Measurements from ENCODE around the gene PTGER3.

PTGER3 gene

DNA sequence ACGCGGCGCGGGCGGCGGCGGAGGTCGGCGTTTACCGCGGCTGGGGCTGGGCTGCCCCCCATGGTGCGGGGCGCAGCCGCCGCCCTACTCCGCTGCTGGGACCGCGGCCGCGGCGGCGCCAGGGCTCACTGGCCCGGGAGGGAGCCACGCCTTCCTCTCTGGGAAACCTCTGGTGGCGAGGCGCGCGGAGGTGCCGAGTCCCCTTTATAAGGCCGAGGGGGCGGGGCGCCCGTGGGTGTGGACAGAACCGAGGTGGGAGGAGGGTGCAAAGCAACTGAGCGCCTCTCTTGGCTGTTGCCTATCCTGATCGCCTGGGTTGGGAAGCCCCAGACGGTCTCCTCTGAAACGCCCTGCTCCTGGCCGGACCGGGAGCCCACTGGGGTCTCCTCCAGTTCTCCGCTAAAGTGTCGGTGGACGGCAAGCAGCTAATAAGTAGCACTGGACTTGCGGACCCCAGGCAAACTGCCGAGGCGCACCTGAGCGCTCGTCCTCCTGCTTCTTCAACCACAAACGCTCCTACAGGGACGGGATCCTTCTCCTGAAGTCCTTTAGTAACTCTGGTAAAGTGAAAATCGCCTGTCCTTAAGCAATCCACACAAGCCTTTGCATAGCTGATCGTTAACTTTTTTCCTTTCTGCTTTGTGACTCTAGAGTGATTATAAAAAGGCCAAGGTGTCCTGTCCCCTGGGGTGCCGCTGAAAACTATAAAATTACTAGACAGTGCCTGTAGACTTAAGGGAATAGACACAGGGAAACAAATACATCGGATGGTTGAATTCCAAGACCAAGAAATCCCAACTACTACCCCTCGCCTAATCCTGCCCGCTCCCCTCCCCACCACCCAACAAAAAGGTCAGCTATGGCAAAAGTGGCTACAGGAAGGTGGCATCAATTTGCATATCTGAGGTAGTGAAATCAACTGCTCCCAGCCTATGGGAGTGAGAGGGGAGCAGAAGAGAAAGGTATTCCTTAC, at the start of gene PTGER3:
TSS of gene PTGER3 (minus strand) at position 182 of the 973 bp plus-strand sequence. CDS start 239 bp downstream, outside the sequence.
- DNase-seq, result peak; percentile 57

DNA sequence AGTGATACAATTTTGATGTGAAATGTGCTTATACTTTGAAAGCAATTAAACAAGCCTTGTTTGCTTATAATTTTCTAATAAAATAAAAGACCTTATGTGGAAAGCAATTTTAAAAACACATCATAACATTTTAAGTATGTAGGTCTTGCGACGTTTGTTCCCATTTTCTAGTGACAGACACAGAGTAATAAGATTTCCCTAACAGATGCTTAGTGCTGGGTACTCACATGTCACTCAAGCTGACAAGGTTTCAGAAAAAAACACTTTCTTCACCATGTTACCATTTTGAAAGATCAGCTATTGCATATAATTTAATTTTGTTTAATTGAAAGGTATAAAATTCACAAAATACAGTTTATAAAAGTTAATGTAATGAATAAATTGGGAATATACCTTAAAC, 47.3 kb upstream of the PTGER3 start:
- DNase-seq, result no peak

DNA sequence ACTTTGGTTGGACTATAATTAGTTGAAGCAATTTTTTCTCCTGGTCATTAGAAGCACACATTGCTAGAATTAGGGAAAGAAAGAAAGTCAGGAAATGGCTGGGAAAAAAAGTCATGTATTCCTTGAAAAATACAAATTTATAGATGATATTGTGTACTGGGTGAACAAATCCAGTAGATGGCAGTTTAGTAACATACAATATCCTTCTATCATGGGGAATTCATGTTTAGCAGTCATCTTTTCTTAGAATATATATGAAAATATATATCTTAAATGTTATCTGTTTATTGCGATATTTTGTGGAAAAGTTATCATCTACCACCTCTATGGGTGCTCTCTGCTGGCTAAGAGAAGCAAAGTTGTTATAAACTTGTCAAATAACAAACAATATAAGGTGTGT, 46.3 kb upstream of the PTGER3 start:
- no peak for DNase-seq

DNA sequence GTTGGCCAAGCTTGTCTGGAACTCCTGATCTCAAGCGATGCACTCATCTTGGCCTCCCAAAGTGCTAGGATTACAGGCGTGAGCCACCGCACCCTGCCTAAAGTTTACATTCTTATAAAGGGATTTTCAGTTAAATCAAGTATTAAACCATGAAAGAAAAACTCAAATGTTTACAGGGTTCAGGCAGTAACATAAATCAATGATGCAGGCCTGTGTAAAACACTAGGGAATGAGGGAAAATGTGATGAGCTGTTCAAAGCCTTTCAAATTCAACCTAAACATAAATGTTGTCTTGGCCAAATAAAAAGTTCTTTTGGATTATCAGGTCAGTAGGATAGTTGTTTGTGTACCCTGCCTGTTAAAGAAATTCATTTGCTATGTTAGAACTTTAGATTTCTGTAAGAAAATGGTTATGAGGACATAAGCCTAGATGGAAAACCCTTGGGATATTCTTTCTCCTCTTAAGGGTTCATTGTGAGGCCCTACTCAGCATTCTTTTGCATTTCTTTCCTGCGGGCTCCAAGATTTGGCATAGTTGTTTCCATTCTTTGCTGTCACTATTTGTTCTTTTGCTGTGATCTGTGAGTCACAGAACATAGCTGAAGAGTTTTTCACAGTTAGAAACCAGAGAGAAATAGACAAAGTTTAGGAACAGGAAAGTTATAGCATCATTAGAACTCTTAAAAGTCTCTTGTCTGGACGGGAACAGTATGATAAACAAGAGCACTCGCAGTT, 42.1 kb upstream of the PTGER3 start:
- DNase-seq, result no peak

DNA sequence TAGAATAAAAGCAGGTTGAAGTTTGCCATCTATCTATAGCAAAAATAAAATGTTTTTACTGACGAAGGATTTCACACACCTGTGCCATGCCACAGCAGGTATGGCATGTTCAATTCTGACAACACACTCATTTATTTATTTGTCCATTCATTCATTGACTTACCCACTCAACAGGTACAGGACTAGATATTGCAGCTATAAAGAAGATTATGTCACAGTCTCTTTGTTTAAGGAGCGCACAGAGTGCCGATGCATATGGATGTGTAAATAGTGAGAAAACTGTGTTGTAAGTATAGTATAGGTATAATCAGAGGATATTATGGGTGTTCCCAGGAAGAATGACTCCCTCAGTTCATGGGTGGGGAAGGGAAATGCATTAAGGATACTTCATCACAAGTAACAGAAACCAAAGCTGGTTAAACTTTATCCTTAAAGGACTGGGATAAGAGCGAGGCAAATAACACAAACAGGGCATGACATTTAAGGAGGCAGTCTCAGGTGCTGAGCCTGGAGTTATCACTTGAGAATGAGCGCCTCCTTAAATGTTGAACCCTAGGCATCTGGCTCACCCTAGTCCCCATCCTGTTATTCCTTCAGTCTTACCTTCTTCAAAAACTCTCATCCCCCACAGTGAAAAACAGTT, 41.1 kb upstream of the PTGER3 start:
- DNase-seq, result no peak

DNA sequence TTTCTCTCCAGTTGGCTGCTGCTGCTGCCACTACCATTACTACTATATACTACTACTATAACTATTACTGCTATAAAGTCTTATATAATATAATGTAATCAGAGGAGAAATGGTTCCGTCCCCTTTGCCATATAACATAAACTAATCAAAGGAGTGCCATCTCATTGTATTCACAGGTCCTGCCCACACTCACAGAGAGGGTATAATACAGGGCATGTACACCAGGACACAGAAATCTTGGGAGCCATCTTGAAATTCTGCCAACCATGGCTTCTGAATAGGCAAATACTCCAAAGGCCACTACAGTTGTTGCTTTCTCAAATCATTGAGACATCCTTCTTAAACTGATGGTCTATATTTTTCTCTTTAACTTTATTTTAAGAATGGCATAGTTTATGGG, 40.1 kb upstream of the PTGER3 start:
- no peak for DNase-seq

DNA sequence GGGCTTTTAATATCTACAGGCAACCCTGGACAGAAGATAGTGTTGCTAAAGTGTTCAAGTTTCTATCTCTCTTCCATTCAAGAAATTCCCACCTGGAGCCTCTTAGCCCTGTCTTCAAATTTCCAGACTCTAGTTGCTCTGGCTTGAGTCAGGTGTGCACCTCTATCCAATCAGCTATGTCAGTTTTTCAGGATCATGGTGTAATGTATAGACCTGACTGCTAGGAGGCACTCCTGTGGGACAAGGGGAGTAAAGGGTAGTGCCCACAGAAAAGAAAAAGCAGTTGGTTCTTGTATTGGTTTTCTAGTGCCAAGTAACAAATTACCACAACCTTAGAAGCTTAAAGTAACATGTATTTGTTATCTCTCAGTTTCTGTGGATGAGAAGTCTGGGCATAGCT, 39.4 kb upstream of the PTGER3 start:
- DNase-seq, result no peak

DNA sequence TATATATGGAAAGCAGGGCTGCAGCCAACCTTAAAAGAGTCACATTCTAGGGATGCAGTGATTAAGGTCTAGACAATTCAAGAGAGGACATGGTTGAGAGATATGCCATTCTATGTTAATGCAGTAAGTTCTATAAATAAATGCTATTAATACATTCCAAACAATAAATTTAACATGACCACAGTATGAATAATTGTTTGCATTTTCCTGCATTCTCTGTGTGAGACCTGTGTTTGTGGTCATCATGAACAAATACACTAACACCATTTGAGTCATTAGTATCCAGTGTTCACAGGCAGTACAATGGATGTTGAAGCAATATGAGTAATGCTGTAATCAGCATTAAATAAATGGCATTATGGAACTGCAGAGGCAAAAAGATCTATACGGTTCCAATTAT, 38.7 kb upstream of the PTGER3 start:
- no peak for DNase-seq

DNA sequence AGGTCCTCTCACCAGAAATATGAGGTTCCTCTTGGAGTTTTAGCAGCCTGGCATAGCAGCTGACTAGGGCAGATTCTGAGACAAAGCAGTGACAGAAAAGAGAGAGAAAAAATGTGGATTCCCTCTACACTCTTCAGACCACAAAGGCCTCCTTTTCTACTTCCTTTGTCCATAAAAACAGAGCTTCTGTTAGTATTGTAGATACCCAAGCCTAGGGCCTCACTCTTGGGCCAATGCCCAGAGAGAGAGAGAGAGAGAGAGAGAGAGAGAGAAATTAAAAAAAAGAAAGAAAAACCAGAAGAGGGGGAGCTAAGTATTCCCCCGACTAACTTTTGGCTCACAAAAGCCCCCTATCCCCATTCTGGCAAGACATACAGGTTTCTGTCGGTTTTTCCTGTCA, 35.7 kb upstream of the PTGER3 start:
- no peak for DNase-seq

DNA sequence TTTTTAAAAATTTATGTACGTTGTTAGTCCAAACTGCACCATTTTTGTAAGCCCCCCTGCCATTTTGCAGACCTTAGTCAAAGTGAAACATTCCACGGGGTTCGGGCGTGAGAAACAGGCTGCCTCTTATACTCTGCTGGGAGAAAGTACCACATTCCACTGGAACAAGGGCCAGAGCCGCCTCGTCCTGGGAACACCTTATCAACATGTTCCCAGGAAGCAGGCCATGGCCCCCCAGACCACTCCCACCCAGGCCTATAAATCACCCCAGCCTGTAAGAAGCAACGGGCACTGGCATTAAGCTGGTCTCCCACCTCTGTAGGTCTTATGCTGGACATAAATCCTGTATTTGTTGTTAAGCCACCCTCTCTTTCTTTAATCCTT, 34.1 kb upstream of the PTGER3 start:
- no peak for DNase-seq

DNA sequence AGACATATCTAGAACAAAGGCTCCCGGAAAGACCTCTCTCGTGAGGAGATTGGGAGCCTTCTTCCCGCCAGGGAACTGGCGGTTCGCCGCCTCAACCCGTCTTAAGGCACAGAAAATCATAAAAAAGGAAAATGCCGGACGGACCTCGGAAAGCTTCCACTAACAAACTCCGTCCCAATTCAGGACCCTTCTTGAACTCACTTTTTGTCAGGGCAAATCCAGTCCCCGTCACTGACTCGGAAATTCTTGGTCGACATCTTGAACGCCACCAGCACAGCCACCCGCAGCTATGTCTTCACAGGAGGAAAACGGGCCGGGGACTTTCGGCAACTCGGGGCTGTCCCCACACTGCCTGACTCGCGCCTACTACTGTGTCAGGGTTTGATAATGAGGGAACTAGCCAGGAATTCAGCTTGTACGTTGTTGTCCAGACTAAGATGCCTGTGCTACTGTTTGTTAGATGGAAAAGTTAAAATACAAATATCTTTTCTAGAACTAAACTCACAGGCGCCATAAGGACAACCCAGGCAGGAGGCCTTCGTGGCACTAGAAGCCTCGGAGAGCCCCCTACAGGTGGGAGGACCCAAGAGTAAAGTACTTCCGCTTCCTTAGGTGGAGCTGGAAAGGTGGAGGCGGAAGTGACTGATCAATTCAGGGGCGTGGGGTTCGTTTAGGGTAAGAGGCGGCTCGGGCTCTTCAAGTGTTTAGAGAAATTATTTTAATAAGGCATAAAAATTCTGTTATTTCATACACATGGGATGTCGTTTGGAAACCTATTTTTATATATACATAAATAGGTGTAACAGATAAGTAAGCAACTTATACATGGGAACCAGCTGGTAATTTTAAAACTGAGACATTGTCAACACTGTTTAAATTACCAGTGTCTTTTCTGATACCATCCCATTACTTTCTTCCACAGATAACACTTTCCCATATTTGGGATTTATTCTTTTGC, 33.4 kb upstream of the PTGER3 start, which contains the start of gene ZRANB2:
TSS of gene ZRANB2 (minus strand) at position 297 of the 958 bp plus-strand sequence. CDS start at position 257, 40 bp downstream.
- DNase-seq, result peak; percentile 93

DNA sequence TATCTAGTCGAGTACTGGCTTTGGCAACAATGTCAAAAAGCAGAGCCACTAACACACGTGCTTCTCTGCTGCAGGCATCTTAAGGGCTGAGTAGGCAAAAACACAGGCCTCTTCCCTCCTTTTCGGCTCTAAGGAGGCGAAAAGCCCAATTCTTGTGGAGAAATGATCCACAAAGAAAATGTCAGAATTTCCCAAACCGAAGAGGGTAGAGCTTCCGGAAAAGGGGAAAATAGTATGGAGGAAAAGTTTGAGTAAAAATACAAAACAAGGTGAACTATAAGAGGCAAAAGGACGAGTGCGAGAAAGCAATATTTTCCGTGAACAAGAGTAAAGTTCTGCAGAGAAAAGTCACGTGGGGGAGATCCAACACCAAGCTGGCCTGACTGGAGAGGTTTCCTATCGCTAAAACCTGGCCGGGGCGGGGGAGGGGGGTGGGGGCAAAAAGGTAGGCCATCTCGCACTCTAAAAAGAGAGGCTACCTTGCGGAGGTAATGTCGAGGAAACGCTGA, 32.7 kb upstream of the PTGER3 start:
- no peak for DNase-seq

DNA sequence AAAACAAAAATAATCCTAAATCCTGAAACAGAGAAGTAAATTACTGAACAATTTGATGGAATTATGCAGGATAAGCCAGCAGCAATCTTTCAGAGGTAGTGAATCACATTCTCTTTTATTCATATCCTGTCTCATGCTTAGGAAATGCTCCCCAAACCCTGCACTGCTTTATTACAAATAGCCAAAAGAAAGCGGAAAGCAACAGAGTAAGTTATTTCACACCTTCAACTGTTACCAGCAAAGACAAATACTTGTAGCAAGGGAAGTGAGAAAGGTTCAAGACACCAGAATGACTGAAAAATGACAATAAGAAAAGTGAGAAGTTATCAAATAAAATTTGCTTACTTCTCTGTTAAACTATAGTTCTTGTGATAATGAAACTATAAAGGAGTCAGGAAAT, 27.1 kb upstream of the PTGER3 start:
- DNase-seq, result no peak

DNA sequence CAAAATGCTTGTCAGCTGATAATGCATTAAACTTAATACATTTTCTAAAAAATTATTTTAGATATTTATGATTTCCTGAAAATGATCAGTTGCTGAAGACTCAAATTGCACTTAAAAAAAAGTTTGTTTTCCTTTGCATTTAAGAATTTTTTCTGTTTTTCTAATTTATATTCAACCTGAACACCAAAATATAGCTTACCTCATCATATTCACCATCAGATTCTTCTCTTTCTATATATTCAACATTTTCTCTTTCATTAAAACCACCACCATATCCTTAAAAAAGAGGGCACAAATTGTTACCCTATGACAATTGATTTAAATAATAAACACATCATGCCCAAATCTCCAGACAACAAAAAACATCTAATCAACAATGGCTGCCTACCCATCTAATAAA, 24.7 kb upstream of the PTGER3 start:
- DNase-seq, result no peak

DNA sequence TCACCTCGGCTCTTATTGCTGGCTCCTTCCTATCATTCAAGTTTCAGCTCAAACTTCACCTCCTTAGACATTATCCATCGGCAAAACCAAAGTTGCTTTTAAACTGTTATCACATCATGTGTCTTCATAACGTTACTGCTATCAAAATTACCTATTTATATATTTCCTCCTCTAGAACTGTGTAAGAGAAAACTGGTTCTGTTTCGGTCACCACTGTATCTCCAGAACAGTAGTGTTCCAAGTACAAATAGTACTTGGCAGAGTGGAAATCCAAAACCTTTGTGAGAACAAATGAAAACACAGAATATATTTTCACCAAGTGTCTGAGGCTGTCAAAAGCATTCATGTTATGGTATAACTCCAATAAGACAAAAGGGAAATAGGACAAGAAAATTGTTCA, 24.1 kb upstream of the PTGER3 start:
- no peak for DNase-seq

DNA sequence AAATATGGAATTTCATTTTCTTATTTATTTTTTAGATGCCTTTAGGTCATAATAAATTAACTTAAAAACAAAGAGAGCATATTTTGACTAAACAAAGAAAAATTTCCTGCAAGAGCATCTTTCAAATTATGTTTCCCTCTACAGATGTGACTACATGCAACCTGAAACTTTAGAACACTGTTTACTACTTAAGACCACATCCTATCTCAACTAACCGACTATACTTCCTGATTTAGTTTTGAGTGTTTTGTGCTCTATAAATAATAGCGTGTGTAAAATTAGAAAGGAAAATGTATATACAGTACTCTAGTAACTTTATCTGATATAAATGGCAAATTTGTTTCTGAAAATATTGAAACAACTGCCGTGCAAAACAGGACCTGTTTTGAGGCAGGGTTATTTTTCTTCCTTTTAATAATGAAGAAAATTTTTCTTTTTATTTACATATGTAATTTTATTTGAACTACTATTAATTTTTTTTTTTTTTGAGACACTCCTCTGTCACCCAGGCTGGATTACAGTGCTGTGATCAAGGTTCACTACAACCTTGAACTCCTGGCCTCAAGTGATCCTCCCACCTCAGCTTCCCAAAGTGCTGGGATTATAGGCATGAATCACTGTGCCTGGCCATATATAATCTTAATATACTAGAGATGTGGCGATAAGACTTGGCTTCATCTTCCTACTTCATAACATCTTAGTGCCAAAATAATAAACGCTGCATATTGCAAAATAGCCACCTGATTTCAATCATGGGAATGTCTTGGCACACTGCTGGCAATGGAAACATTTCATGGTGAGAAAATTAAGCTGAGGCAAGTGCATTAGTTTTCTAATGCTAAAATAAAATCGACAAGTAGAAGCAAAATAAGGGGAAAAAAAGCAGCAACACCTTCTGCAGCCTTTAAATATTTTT, 21.0 kb upstream of the PTGER3 start:
- DNase-seq, result no peak

DNA sequence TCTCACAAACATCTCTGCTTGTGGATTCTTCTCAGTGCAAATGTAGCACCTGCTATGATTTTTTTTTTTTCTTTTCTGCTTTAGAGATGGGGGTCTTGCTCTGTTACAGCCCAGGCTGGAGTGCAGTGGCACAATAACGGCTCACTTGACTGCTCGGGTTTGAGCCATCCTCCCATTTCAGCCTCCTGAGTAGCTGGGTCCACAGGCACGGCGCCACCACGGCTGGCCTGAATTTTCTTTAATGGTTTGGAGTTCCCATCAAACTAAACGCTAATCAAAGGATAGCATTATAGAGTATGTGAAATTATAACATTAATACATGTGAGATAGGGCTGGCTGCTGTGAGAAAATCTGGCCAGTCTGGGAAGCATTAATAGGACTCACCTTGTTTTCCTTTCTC, 7.2 kb upstream of the PTGER3 start:
- DNase-seq, result no peak

DNA sequence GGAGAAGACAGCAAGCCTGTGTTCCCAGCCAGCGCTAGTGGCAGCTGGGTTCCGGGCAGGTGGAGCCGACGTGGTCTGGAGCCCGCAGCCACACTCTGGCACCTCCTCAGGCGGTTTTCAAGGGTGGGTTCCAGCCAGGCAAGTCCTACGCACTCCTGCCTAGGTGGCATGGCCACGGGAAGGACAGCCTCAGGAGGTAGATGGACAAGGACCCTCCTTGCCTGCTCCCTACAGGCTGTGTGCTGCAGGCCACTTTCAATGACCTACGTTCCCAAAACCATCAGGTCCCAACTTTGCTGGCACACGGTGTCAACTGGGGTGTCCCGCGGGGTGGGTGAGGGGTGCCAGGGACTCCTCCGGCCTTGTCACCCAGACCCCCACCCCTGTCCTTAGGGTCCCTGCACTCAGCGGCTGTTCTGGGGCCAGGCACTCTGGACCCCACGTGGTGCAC, 6.7 kb upstream of the PTGER3 start:
- no peak for DNase-seq

DNA sequence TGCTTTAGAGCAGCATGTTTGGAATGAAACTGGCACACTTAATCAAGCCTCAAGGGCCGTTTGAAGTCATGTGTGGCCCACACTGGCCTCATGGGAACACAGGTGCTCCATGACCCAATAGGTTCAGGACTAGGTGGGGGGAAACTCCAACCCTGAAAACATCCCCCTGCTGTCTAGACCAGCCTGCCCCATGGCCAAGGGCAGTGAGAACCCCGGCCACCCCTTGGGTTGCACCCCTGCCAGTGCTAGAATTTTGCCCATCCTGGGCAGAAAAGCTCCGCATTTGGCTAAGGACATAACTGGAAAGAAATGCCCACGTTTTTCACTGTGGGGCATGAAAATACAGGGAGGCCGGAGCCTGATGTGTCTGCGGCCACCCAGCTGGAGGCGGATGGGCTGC, 6.1 kb upstream of the PTGER3 start:
- DNase-seq, result no peak

DNA sequence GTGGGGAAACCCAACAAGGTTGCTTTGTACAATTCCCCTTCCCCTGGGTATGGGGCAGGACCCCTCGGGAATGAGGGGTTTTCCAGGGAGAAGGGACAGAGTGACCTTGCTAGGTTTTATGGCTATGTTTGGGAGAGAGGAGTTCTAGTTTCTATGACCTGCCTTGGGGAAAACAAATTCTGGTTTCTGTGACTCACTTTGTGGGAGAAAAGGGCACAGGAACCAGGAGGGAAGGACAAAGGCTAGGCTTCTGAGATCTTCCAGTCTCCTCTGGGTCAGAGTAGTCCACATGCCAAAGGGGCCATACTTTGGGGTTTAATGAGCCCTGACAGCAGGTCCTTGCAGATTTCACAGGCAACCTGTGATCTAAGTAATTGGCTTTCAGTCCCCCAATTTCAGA, 5.5 kb upstream of the PTGER3 start:
- DNase-seq, result no peak

All from left hindlimb (tissue), 1 donor.